Erythroblast (primary cell): ENCODE results near the gene SLC6A7.

Experiments used
- GATA1 ChIP-seq: IDR thresholded peaks from 2 replicates; pipeline ENCODE4 v1.6.1; 2011; ENCODE audit warnings: low read depth, mild to moderate bottlenecking, control low read depth, low read length, moderate library complexity
- POLR2A ChIP-seq: IDR thresholded peaks from 2 replicates; pipeline ENCODE4 v1.6.1; 2011; ENCODE audit warnings: mild to moderate bottlenecking, low read length

- TF ChIP-seq POLR2A (no peak), GATA1 (no peak)
Observed at GRCh38 chr5:150223474-150223873, 33.6 kb downstream of the SLC6A7 start.
